GM18861 (cell line): Measurements from ENCODE around the gene SMAP2.

ENCODE experiments used
- ATAC-seq: cut with Tn5 transposase; IDR thresholded peaks from one replicate; pipeline ENCODE4 v1.9.1; 2021; ENCODE audit not compliant: unreplicated experiment

SMAP2 gene

GRCh38 chr1:40389871-40390560 is 16.5 kb downstream of the SMAP2 start:
- no peak for ATAC-seq

GRCh38 chr1:40390857-40391256 is 17.3 kb downstream of the SMAP2 start:
- ATAC-seq = no peak

DNA sequence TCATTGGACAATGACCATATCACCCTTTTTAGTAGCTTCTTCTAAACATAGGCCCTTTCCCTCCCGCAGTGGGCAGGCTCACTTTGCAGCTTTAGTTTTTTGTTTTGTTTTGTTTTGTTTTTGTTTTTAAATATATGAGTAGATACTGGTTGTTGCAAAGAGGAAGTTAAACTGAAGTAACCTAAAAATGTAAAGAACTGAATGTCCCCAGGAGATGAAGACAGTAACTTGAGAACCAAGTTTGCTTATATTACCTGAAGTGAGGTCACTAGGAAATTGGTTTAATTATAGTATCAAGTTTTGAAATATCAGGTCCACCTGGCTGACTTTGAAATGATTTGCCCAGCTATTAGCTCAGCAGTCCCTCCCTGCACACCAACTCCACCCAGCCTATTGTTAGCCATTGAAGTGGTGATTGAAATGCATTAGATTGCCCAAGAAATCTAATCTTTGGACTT is 18.2 kb downstream of the SMAP2 start:
- peak; percentile 45 for ATAC-seq

GRCh38 chr1:40392221-40392620 is 18.7 kb downstream of the SMAP2 start:
- no peak for ATAC-seq

GRCh38 chr1:40393173-40393572 is 19.6 kb downstream of the SMAP2 start:
- ATAC-seq = no peak

- ATAC-seq = no peak
These were observed 21.1 kb downstream of the SMAP2 start for GRCh38 chr1:40394491-40395172.

GRCh38 chr1:40395190-40396175 is 22.0 kb downstream of the SMAP2 start:
- no peak for ATAC-seq

- ATAC-seq = no peak
These were observed 22.9 kb downstream of the SMAP2 start for GRCh38 chr1:40396420-40396819.

DNA sequence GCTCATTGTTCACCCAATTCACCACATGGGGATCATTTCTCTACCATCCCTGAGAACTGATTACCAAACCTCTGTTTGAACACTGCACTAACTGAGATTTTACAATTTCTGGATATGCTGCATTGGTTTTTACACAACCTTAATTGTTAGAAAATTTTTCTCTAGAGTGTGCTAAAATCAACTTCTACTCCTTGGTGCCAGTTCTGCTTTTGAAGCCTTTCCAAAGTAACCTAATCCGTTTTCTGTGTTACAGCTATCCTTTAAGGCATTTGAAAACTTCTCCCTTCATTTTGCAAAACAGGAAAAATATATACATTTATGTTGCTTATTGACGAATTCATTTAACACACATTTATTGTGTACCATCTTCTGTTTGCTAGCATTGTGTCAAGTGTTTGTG is 23.7 kb downstream of the SMAP2 start:
- no peak for ATAC-seq

DNA sequence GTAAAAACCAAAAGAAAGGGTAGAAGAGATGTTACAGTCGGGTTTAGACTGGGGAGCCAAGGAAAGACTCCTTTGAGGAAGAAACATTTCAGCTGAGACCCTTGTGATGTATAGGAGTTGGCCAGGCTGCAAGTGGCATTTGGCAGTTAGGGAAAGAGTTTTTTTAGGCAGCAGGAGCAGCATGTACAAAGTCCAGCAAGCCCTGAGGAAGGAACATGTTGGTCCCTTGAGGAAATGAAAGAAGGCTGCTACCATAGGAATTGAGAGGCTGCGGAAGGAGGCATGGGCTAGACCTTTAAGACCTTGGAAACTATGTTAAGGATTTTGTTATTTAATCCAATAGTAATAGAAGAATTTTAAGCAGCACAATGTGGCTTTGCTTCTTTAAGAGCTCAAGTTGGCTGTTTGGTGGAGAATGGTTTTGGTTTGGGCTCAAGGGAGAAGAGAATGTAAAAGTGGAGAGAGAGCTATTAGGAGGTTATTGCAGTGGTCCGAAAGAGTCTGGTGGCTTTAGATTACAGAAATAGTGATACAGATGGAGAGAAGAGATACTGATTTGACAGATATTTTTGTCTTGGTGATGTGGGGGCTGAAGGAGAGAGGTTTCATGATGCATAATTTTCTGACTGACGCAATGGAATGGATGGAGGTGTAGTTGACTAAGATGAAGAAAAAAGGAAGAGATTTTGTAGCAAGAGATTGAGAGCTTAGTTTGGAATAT is 26.6 kb downstream of the SMAP2 start:
- no peak for ATAC-seq

- no peak for ATAC-seq
These were observed 28.1 kb downstream of the SMAP2 start for GRCh38 chr1:40401473-40402201.

GRCh38 chr1:40404670-40405462 is 31.3 kb downstream of the SMAP2 start:
- no peak for ATAC-seq

DNA sequence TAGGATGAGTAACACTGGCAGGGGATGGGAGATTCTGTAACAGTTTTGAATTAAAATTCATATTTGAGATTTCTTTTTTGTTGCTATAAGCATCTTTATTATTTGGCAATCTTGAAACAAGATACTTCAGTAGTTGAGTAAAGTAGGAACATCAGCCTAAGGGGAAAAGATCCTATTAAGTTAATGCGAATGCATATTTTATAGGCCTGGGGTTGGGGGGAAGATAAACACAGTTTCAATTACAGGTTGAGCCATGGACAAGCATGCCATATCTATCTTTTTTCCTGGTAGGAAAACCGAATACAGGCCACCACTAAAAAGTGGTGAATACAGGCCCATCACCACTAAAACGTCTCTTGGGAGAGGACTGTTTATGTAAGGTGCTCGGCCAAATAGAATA is 32.3 kb downstream of the SMAP2 start:
- no peak for ATAC-seq

- no peak for ATAC-seq
These were observed 33.9 kb downstream of the SMAP2 start for GRCh38 chr1:40407453-40407852.

DNA sequence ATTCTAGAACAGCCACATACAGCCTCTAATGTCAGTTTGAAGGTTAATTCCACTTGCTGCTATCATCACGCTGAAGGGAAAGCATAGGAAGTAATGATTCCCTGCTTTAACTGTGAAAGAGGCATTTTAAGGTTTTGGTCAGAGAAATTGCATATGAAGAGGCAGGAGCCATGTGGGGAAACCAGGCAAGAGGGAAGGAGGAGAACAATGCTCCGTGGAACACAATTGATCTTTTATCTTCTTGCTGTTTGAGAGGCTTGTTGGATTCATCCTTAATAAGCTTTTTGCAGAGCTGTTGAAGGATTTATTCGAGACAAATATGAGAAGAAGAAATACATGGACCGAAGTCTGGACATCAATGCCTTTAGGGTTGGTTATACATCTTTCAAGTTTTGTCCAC is 35.9 kb downstream of the SMAP2 start:
- no peak for ATAC-seq

GRCh38 chr1:40411294-40411693 is 37.8 kb downstream of the SMAP2 start:
- no peak for ATAC-seq

DNA sequence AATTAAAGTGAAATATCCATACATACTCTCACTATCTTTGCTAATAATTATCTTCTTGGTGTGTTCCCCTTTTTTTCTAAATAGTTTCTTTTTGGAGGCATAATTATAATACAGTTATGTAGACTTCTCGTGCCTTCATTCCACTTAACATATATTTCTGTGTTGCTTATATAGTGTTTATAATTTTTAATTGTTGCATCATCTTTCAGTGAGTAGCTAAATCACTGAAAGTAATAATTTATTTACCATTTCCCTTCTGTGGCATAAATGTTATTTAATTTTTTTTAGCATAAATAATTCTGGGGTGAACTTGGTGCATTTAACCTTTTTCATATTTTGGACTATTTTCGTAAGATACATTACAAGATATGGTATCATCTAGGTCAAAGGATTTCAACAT is 38.3 kb downstream of the SMAP2 start:
- no peak for ATAC-seq

DNA sequence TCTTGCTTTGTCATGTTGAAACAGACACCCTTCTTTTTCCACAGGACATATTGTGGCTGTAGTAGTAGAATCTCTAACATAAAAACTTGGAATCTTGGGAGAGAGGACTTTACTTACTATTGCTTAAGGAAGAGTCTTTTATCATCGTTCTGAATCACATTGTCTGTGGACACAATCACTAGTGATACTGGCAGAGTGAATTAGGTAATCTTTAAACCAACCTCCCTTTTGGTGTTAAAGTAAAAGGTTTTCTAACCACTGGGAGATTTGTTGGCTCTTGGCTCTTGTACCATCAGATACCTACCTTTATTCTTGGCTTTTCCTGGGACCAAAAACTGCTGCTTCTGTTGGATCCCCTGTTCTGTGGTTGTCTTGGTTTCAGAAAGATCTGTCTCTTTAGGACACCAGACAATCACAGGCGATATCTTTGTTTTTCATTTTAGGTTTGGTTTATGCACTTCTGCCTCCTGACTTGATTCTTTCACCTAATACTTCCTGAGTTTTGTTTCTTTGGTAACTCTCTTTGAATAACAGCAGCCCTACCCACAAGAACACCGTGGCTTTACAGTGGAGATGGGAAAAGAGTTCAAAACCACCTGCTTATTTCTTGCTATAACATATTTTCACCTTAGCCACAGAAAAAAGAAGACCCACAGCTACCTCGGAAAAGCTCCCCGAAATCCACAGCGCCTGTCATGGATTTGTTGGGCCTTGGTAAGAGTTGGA is 40.2 kb downstream of the SMAP2 start:
- ATAC-seq = no peak

DNA sequence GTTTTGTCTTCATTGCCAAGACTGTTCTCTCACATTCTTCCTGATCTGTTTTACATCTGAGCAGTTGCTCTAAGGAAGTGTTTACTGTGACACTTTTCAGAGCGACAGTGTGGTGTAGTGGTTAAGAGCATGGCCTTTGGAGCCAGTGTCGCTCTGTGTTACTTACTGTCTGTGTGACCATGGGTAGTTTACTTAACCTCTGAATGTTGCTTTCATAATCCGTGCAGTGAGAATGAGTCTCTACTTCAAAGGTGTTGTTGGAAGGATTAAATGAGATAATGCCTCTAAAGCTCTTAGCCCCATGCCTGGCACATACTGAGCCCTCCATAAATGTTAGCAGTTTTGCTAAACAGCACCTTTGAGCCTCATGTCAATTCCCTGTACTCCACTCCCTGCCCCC is 40.8 kb downstream of the SMAP2 start:
- ATAC-seq = no peak
